ENCODE results near the gene COL12A1. TPM values are rescaled to one million over a fixed set of nuclear protein-coding genes. Genes with fewer than 3 reads are reported as not detected.

Gene COL12A1
- total RNA-seq = 362 and 404 TPM in 2 replicates

DNA sequence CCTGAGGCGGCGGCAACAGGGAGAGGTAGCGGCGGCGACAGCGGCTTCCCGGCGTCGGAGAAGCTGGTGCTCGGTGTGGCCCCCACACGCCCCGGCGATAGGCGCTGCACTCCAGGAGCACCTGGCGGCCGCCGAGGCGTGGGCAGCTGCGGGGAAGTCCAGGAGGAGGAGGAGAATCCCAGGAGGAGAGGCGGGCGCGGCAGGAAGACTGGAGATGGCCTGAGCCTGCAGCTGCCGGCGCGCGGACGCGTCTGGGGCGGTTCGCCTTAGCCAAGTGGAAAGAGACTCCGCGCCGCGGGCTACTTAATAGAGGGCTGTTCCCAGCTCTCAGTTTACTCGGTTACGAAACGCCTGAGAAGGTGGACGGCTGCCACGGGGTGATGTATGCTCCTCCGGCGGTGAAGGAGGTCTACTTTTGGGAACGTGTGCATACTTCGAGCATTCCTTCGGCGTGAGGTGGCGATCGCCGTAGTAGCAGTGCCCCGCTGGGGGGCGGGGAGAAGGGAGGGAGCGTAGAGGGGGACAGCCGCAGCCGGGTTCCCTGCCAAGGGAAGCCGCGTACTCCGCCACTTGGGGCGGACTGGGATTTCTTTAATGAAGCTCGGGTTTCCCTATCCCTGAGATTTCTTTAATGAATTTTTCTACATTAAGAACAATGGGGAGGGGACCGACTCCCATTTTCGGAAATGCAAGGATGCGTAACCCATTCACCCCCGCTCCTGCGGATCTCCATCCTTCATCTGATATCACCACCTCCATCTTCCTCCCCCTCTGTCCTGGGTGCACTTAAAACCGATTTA lies at the start of gene COL12A1:
Gene COL12A1 (minus strand): TSS at position 278 of the 800 bp plus-strand sequence. CDS start 3,261 bp downstream, outside the sequence.

GRCh38 chr6:75243333-75244062 lies 37.6 kb upstream of the COL12A1 start, which contains the start of gene COX7A2:
Gene COX7A2 (minus strand): TSS chr6:75243801. CDS start chr6:75243734, 67 bp downstream.

Other genes starting within 250 kb of the COL12A1 start
- 97.6 and 146 TPM in 2 replicates for gene COX7A2, start 37.7 kb upstream of the COL12A1 start, total RNA-seq
- 114 and 221 TPM in 2 replicates for gene TMEM30A, start 78.7 kb upstream of the COL12A1 start, total RNA-seq

All from placental pericyte (primary cell).